K562 (cell line): Measurements from ENCODE around the gene LAMB4. TPM values are rescaled to one million over a fixed set of nuclear protein-coding genes. Genes with fewer than 3 reads are reported as not detected.

Experiments used
- EP300 ChIP-seq: IDR thresholded peaks from 2 replicates; pipeline ENCODE4 v1.6.1; 2012; ENCODE audit warnings: low read length, improper control_type of control experiment
- REST ChIP-seq, 2 experiments: fragments of 450-650 bp; formaldehyde crosslinking in 1 of 2; IDR thresholded peaks; 2 replicates each; pipeline versions ENCODE4 v1.4.0 to v1.6.1; 2014 to 2020; ENCODE audit warnings: mild to moderate bottlenecking in 2 of 2, borderline replicate concordance in 1 of 2, low read depth in 1 of 2
- ZNF431 ChIP-seq: sonication (generic); formaldehyde crosslinking; IDR thresholded peaks from 2 replicates; pipeline ENCODE4 v1.8.0; 2022; ENCODE audit warnings: mild to moderate bottlenecking, missing genetic modification reagents
- polyA plus RNA-seq, 8 experiments: library from polyadenylated mRNA; depleted of rRNA in 4 of 8; stranded (reverse) in 5 of 8; unstranded in 3 of 8; fragments of >200 nt; fragmentation: Nextera tagmentation in 2 of 8; fragmentation: Illumina TruSeq in 1 of 8; extraction: Ambion mirVana in 2 of 8; extraction: Trizol in 1 of 8; gene quantifications; 2 replicates each; pipeline versions ENCODE4 v1.2.1 to v1.2.3, GENCODE V29; 2011 to 2014; ENCODE audit warnings: inconsistent platforms in 1 of 8, missing spikeins in 1 of 8
- total RNA-seq, 7 experiments: library from RNA; depleted of rRNA in 6 of 7; stranded (reverse); fragments of >200 nt in 6 of 7; fragmentation: Illumina TruSeq in 2 of 7; extraction: Trizol in 2 of 7; gene quantifications; 2 replicates each; pipeline versions ENCODE4 v1.2.1 to v1.2.3, GENCODE V29; 2011 to 2021; ENCODE audit warnings: low replicate concordance in 1 of 7

LAMB4 gene
- total and polyA plus RNA-seq, 9 of the 15 experiments (the other 6 are each of a cell fraction or from before 2014, with no cell fraction given) = 0.06 to 0.13 (median 0.07) TPM; not detected in 6

GRCh38 chr7:108044345-108044744 is 85.8 kb downstream of the LAMB4 start (continued):
- TF ChIP-seq REST (IDR thresholded peaks at IDR 0.05; ENCODE audit: borderline replicate concordance) (no peak), REST (CRISPR knock-in tag; IDR thresholded peaks at IDR 0.05; ENCODE audit: low read depth) (no peak), EP300 (no peak), ZNF431 (CRISPR knock-in tag) (no peak)
